Activated CD4-positive, alpha-beta T cell treated with anti-CD3 and anti-CD28 coated beads for 36 hours (primary cell): ENCODE measurements around the gene DUSP16. TPM values are rescaled to one million over a fixed set of nuclear protein-coding genes. Genes with fewer than 3 reads are reported as not detected.
A peak's percentile ranks its signal among the peaks of the same experiment; 100 is the strongest.
"Not testable (repeated sequence)": the region's sequence is repeated elsewhere in the genome, so short reads cannot be mapped to it uniquely, and the experiment has no call there.

Experiments
- ATAC-seq: fragments of 200-7000 bp; cut with Tn5 transposase; one replicate; pipeline ENCODE4 v1.10.0; 2021; ENCODE audit warnings: mild to moderate bottlenecking, moderate library complexity
- CTCF ChIA-PET: fragments of 350-600 bp; sonication (Branson Sonifier 250); formaldehyde crosslinking; loops from one replicate; lab custom pipeline; 2021; ENCODE audit warnings: antibody characterized with exemption; lab: Charles Lee
- POLR2A ChIA-PET: fragments of 350-600 bp; sonication (Branson Sonifier 250); formaldehyde crosslinking; loops from one replicate; lab custom pipeline; 2021; ENCODE audit warnings: antibody characterized with exemption, inconsistent platforms; lab: Charles Lee
- DNase-seq: peaks from one replicate; pipeline ENCODE4 v3.0.0-alpha.2; 2020
- H3K27ac Mint-ChIP-seq: one replicate; pipeline ENCODE4 v1.8.0; 2021; ENCODE audit warnings: mixed read lengths
- H3K27me3 Mint-ChIP-seq: one replicate; pipeline ENCODE4 v1.8.0; 2021; ENCODE audit warnings: mixed read lengths
- H3K36me3 Mint-ChIP-seq: one replicate; pipeline ENCODE4 v1.8.0; 2021; ENCODE audit warnings: low read depth, mixed read lengths
- H3K4me1 Mint-ChIP-seq: one replicate; pipeline ENCODE4 v1.8.0; 2021; ENCODE audit warnings: mixed read lengths
- H3K4me3 Mint-ChIP-seq: one replicate; pipeline ENCODE4 v1.8.0; 2021; ENCODE audit warnings: mild to moderate bottlenecking, moderate library complexity, mixed read lengths
- H3K9me3 Mint-ChIP-seq: one replicate; pipeline ENCODE4 v1.8.0; 2021; ENCODE audit warnings: low read depth, mixed read lengths
- intact Hi-C, 2 experiments: fragments of 100-400 bp; cut with DNase I in 1 of 2; cut with micrococcal nuclease in 1 of 2; formaldehyde crosslinking; loops; one replicate each; pipeline versions ENCODE4 v1.14.2 to v1.15.1; 2022 to 2024; cut with DNase I, micrococcal nuclease
- total RNA-seq, 2 experiments: library from RNA; stranded (reverse); gene quantifications; one replicate each; pipeline ENCODE4 v1.2.3, GENCODE V29; 2021

Gene DUSP16
- total RNA-seq, 2 experiments from 2014 or later = 39.3 to 40.4 TPM

- Mint-ChIP-seq H3K27ac (peak overlapping the region; percentile 20), H3K4me3 (no peak overlapping the region), H3K4me1 (peaks cover 32% of the 10 kb centered on the region), H3K9me3 (no peaks in the 10 kb centered on the region), H3K36me3 (peaks cover 17% of the 10 kb centered on the region), H3K27me3 (no peaks in the 10 kb centered on the region)
- DNase-seq (no peak), ATAC-seq (no peak)
- POLR2A ChIA-PET = no interaction called here
- intact Hi-C loops = loop anchor here (5.0 to 10.0 kb wide), 3 partner anchors 66 to 386 kb away; partner anchors contain the start of gene GPRC5A (in 1 of the 2)
- CTCF ChIA-PET = interaction anchor here (0.5 to 1.8 kb wide), 2 partner anchors 67 to 222 kb away, joined by 3 to 5 read pairs; no protein-coding TSS in a partner anchor
Measured at GRCh38 chr12:12508612-12509011, 54.1 kb downstream of the DUSP16 start.

- H3K27ac Mint-ChIP-seq = peak overlapping the region; percentile 96
- ChIA-PET POLR2A (no interaction called here), CTCF (interaction anchor here (0.6 to 1.2 kb wide), 3 partner anchors 26 to 229 kb away, joined by 3 to 5 read pairs (median 4); no protein-coding TSS in a partner anchor)
- no peak for DNase-seq
- H3K27me3 Mint-ChIP-seq = no peaks in the 10 kb centered on the region
- no peaks in the 10 kb centered on the region for H3K9me3 Mint-ChIP-seq
- intact Hi-C loops = loop anchor here (2.0 to 10.0 kb wide), 5 partner anchors 56 to 388 kb away; partner anchors contain the start of genes DUSP16 (in 1 of the 2), GPR19 (in 1 of the 2) and GPRC5A (in 1 of the 2)
- H3K36me3 Mint-ChIP-seq = peaks cover 23% of the 10 kb centered on the region
- no peak overlapping the region for H3K4me3 Mint-ChIP-seq
- H3K4me1 Mint-ChIP-seq = peaks cover 46% of the 10 kb centered on the region
- ATAC-seq = no peak
Measured at GRCh38 chr12:12507121-12507520, 55.5 kb downstream of the DUSP16 start.

- CTCF ChIA-PET = interaction anchor here (0.6 to 1.4 kb wide), 8 partner anchors 19 to 191 kb away, joined by 3 to 5 read pairs (median 3); partner anchors contain the start of gene DUSP16
- no peak for DNase-seq
- Mint-ChIP-seq H3K36me3 (peaks cover 23% of the 10 kb centered on the region), H3K27me3 (no peaks in the 10 kb centered on the region), H3K27ac (peak overlapping the region; percentile 96), H3K4me3 (peak overlapping the region; percentile 55), H3K4me1 (peaks cover 48% of the 10 kb centered on the region), H3K9me3 (no peaks in the 10 kb centered on the region)
- no peak for ATAC-seq
- POLR2A ChIA-PET = interaction anchor here (0.6 to 1.3 kb wide), 2 partner anchors 10 to 116 kb away, joined by 3 to 7 read pairs; no protein-coding TSS in a partner anchor
- intact Hi-C loops = loop anchor here (1.0 to 10.0 kb wide), 8 partner anchors 56 to 388 kb away; partner anchors contain the start of genes DUSP16 (in 2 of the 2), GPR19 (in 1 of the 2) and GPRC5A (in 1 of the 2)
Measured at GRCh38 chr12:12506496-12506890, 56.2 kb downstream of the DUSP16 start.

GRCh38 chr12:12505544-12506495, 56.8 kb downstream of the DUSP16 start:
- Mint-ChIP-seq H3K9me3 (no peaks in the 10 kb centered on the region), H3K36me3 (peaks cover 25% of the 10 kb centered on the region), H3K27me3 (no peaks in the 10 kb centered on the region), H3K27ac (peak overlapping the region; percentile 96), H3K4me1 (peaks cover 55% of the 10 kb centered on the region), H3K4me3 (peak overlapping the region; percentile 55)
- intact Hi-C loops = loop anchor here (1.0 to 10.0 kb wide), 10 partner anchors 19 to 389 kb away; partner anchors contain the start of genes DUSP16 (in 2 of the 2), GPR19 (in 1 of the 2) and GPRC5A (in 1 of the 2)
- POLR2A ChIA-PET = interaction anchor here (0.6 to 1.4 kb wide), 4 partner anchors 10 to 115 kb away, joined by 3 to 7 read pairs (median 6); no protein-coding TSS in a partner anchor
- ATAC-seq (peak; percentile 79), DNase-seq (peak; percentile 51)
- CTCF ChIA-PET = interaction anchor here (0.6 to 1.5 kb wide), 11 partner anchors 16 to 142 kb away, joined by 3 to 5 read pairs (median 3); partner anchors contain the start of gene DUSP16

- no peaks in the 10 kb centered on the region for H3K27me3 Mint-ChIP-seq
- H3K9me3 Mint-ChIP-seq = no peaks in the 10 kb centered on the region
- peaks cover 65% of the 10 kb centered on the region for H3K4me1 Mint-ChIP-seq
- POLR2A ChIA-PET = interaction anchor here (0.5 to 1.1 kb wide), 7 partner anchors 18 to 233 kb away, joined by 3 to 8 read pairs (median 4); no protein-coding TSS in a partner anchor
- no peak for ATAC-seq
- no peak overlapping the region for H3K4me3 Mint-ChIP-seq
- H3K36me3 Mint-ChIP-seq = peaks cover 24% of the 10 kb centered on the region
- DNase-seq = peak; percentile 56
- H3K27ac Mint-ChIP-seq = peak overlapping the region; percentile 94
- CTCF ChIA-PET = interaction anchor here (0.8 to 2.0 kb wide), 18 partner anchors 8 to 147 kb away, joined by 3 to 10 read pairs (median 4); partner anchors contain the start of gene BORCS5
- intact Hi-C loops = loop anchor here (1.0 to 10.0 kb wide), 5 partner anchors 17 to 391 kb away; partner anchors contain the start of gene GPRC5A (in 1 of the 2)
Measured at GRCh38 chr12:12503384-12504078, 59.1 kb downstream of the DUSP16 start.

GRCh38 chr12:12502815-12503151, 59.9 kb downstream of the DUSP16 start:
- Mint-ChIP-seq H3K4me1 (peaks cover 65% of the 10 kb centered on the region), H3K36me3 (peaks cover 23% of the 10 kb centered on the region), H3K27me3 (no peaks in the 10 kb centered on the region), H3K4me3 (peak overlapping the region; percentile 39), H3K9me3 (no peaks in the 10 kb centered on the region), H3K27ac (peak overlapping the region; percentile 94)
- ChIA-PET CTCF (interaction anchor here (0.7 to 2.0 kb wide), 9 partner anchors 12 to 140 kb away, joined by 3 to 10 read pairs (median 5); no protein-coding TSS in a partner anchor), POLR2A (interaction anchor here (1.1 kb wide), 1 partner anchor 26 kb away, joined by 4 read pairs; no protein-coding TSS in a partner anchor)
- ATAC-seq (no peak), DNase-seq (no peak)
- intact Hi-C loops = loop anchor here (1.0 to 10.0 kb wide), 3 partner anchors 27 to 392 kb away; partner anchors contain the start of gene GPRC5A (in 1 of the 2)

- Mint-ChIP-seq H3K27ac (peak overlapping the region; percentile 94), H3K4me1 (peaks cover 65% of the 10 kb centered on the region), H3K4me3 (peak overlapping the region; percentile 39), H3K36me3 (peaks cover 23% of the 10 kb centered on the region)
- POLR2A ChIA-PET = interaction anchor here (0.6 kb wide), 2 partner anchors 41 to 59 kb away, joined by 8 to 12 read pairs; no protein-coding TSS in a partner anchor
- not testable (repeated sequence) for H3K27me3 Mint-ChIP-seq, H3K9me3 Mint-ChIP-seq, ATAC-seq, DNase-seq
- CTCF ChIA-PET = interaction anchor here (0.6 to 0.8 kb wide), 3 partner anchors 125 to 143 kb away, joined by 3 read pairs; no protein-coding TSS in a partner anchor
- intact Hi-C loops = loop anchor here in 1 of 2 experiments (10.0 kb wide), 1 partner anchor 393 kb away; the partner anchor contains the start of gene GPRC5A
Measured at GRCh38 chr12:12502130-12502814, 60.4 kb downstream of the DUSP16 start.

- ATAC-seq (peak; percentile 30), DNase-seq (no peak)
- POLR2A ChIA-PET = interaction anchor here (0.6 kb wide), 1 partner anchor 84 kb away, joined by 6 read pairs; no protein-coding TSS in a partner anchor
- Mint-ChIP-seq H3K4me3 (no peak overlapping the region), H3K36me3 (peaks cover 23% of the 10 kb centered on the region), H3K9me3 (no peaks in the 10 kb centered on the region), H3K27ac (peak overlapping the region; percentile 56), H3K27me3 (no peaks in the 10 kb centered on the region), H3K4me1 (peaks cover 59% of the 10 kb centered on the region)
- CTCF ChIA-PET = interaction anchor here (0.6 to 1.8 kb wide), 2 partner anchors 10 to 106 kb away, joined by 4 to 5 read pairs; no protein-coding TSS in a partner anchor
- intact Hi-C loops = loop anchor here in 1 of 2 experiments (2.0 to 10.0 kb wide), 2 partner anchors 14 to 394 kb away; partner anchors contain the start of gene GPRC5A
Measured at GRCh38 chr12:12501121-12501520, 61.5 kb downstream of the DUSP16 start.

- peaks cover 22% of the 10 kb centered on the region for H3K36me3 Mint-ChIP-seq
- ATAC-seq = no peak
Measured at GRCh38 chr12:12499909-12500604, 62.6 kb downstream of the DUSP16 start.

More at GRCh38 chr12:12499909-12500604, 62.6 kb downstream of the DUSP16 start:
- ChIA-PET POLR2A (interaction anchor here (1.0 kb wide), 1 partner anchor 26 kb away, joined by 3 read pairs; no protein-coding TSS in a partner anchor), CTCF (interaction anchor here (1.4 to 1.8 kb wide), 2 partner anchors 11 to 64 kb away, joined by 3 to 5 read pairs; no protein-coding TSS in a partner anchor)
- intact Hi-C loops = loop anchor here in 1 of 2 experiments (2.0 to 10.0 kb wide), 2 partner anchors 13 to 395 kb away; partner anchors contain the start of gene GPRC5A
- peaks cover 57% of the 10 kb centered on the region for H3K4me1 Mint-ChIP-seq
- no peak for DNase-seq
- no peaks in the 10 kb centered on the region for H3K9me3 Mint-ChIP-seq
- H3K27ac Mint-ChIP-seq = peak overlapping the region; percentile 44
- H3K27me3 Mint-ChIP-seq = no peaks in the 10 kb centered on the region
- H3K4me3 Mint-ChIP-seq = no peak overlapping the region
